Middle frontal gyrus (tissue), 1 donor: ENCODE data around the gene NLGN2.

Experiments
- DNase-seq: peaks from one replicate; pipeline ENCODE4 v3.0.0-alpha.2; 2015; ENCODE audit warnings: low spot score; ENCODE audit errors: extremely low spot score

Gene NLGN2

DNA sequence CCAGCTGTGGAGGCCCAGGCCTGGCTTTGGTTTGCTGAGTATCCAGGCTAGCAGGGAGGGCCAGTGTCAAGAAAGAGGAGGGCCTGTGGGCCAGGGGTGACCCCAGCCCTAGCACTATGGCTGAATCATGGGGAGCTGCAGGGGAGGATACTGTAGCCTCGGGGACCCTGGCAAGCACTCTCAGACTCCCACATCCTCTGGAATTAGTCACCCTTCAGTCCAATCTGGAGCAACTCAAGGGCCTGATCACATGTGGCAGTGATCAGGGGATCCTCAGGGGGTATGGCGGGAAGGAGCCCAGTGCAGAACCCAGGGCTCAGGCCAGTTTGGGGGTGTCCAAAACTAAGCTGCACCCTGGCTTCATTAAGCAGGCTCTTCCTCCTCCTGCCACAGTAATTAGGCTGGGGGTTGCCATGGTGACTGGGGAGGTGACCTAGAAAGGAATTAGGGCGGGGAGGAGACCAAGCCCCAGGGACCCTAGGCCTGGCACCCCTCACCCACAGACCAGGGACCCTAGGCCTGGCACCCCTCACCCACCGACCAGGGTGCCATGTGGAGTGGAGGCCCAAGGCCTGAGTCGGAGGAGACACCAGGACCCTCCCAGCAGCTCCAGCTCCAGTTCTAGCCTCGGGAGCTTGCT lies 5.8 kb downstream of the NLGN2 start:
- DNase-seq = no peak

- DNase-seq = no peak
Observed at GRCh38 chr17:7414837-7415236, 7.2 kb downstream of the NLGN2 start.

- DNase-seq = no peak
Observed at GRCh38 chr17:7415784-7416183, 8.1 kb downstream of the NLGN2 start.

DNA sequence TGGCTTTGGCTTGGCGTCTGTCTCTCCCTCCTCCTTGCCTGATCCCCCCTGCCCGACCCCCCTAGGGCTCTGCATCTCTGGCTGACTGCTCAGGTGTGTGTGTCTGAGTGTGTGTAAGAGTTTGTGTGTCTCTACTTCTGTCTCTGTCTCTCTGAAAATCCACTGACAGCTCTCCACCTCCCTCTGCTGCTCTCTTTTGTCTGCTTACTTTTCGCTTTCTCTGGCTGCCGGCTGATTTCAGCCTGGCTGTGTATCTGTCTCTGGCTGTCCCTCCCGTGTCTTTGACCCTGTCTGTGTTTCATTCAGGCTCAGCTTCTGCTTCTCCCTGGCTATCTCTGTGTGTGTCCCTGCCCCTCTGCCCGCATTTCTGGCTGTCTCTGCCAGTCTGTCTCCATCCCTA lies 8.7 kb downstream of the NLGN2 start:
- DNase-seq = no peak

GRCh38 chr17:7417056-7417655 lies 9.5 kb downstream of the NLGN2 start:
- no peak for DNase-seq

DNA sequence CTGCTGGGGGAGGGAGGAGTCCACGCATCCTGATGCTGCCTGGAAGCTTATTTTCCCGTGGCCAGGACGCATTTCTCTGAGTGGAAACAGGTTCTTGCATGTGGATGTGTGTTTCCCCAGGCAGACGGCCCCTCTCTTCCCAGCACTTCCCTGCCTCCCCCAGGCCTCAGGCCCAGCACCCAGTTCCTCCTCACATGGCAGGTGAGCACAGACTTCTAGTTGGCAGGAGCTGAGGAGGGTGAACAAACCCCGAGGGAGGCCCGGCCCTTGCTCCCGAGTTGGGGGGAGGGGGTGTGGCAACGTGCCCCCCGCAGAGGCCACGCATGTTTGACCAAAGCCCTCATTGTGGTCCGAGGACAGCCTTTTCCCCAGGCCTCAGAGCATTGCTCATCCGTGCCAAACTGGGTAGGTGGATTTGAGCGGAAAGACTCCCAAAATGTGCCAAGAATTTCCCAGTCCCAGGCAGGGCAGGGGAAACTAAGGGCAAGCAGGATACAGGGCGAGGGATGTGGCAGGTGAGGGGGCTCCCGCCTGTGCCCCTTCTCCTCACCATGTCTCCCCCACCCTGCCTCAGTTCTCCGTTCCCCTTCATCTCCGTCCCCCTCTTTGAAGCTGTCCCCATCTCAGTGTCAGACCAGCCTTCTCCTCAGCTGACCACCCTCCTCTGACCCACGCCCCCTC lies 11.0 kb downstream of the NLGN2 start:
- DNase-seq = no peak

- no peak for DNase-seq
Observed at GRCh38 chr17:7419819-7420610, 12.4 kb downstream of the NLGN2 start, which contains the start of gene SPEM1. SPEM1 (plus strand) TSS chr17:7420324; CDS start chr17:7420385, 61 bp downstream.

GRCh38 chr17:7421186-7421585 lies 13.5 kb downstream of the NLGN2 start:
- no peak for DNase-seq

- no peak for DNase-seq
Observed at GRCh38 chr17:7423679-7424078, 16.0 kb downstream of the NLGN2 start.

GRCh38 chr17:7425316-7425715 lies 17.7 kb downstream of the NLGN2 start, which contains the start of gene SPEM2:
SPEM2 (plus strand) TSS chr17:7425616; CDS start chr17:7425689, 73 bp downstream.
- DNase-seq = no peak

GRCh38 chr17:7425756-7426155 lies 18.1 kb downstream of the NLGN2 start:
- no peak for DNase-seq

GRCh38 chr17:7426203-7426863 lies 18.7 kb downstream of the NLGN2 start:
- DNase-seq = no peak

DNA sequence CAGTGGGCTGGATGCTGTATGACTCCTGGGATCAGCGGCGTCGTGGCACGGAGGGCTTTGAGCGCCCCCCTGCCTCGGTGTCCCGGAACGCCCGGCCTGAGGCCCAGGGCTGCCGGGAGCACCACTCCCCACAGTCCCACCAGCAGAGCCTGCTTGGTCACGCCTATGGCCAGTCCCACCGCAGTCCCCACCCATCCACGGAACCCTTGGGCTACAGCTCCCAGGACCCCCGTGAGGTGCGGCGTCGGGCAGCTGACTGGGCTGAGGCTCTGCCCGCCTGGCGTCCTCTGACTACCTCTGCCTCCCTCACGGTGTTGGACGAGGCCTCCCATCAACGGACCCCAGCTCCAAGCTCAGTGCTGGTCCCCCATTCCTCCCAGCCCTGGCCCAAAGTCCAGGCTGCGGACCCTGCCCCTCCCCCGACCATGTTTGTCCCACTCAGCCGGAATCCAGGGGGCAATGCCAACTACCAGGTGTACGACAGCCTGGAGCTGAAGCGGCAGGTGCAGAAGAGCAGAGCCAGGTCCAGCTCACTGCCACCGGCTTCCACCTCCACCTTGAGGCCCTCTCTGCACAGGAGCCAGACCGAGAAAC lies 19.3 kb downstream of the NLGN2 start:
- no peak for DNase-seq

DNA sequence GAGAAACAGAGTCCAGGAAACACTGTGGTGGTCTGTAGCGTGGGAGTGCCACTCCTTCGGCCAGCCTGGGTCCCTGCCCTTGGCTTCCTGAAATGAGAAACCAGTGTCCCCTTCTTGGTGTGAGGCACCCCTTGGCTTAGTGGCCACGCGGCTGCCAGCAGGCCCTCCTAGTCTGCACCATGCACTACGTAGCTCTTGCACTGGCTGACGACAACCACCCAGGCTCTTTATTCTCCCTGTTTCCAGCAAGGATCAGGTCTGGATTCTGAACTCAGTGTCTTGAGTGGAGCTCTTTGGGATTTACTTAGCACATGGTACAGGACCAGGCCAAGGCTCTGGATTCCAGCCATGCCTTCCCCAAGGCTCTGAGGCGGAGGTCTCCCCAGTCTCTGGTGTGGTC lies 19.9 kb downstream of the NLGN2 start:
- DNase-seq = no peak

DNA sequence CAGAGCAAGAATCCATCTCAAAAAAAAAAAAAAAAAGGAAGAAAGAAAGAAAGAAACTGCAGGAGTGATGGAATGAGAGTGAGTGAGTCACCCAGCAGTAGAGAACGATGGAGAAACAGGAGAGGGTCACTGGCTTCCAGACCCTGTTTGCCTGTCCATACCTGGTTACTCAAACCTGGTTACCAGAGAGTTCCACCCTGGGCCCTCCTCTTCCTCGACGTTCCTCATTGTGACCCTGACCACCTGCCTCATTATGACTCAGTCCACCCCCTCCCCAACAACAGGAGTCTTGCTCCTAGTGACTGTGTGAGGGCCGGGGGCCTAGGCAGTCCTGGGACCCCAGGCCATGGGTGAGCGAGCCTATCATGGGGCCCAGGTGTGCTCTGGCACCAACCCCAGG lies 20.9 kb downstream of the NLGN2 start, which contains the start of gene SPEM3:
SPEM3 (plus strand) TSS at position 301 of the 400 bp plus-strand sequence; CDS start at position 347, 46 bp downstream.
- DNase-seq = no peak

DNA sequence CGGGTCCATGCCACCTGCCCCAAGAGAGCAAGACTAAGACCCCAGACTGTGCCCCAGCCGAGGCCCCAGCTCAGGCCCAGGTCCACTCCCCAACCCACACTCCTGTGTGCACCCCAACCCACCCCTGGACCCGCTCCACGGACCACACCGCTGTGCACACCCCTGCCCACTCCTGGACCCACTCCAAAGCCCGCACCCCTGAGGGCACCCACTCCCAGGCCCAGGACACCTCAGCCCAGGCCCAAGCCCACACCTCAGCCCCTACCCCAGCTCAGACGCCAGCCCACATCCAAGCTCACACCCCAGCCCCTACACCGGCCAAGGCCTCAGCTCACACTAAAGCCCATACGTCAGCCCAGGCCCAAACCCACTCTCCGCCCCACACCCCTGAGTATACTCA lies 22.1 kb downstream of the NLGN2 start:
- no peak for DNase-seq

DNA sequence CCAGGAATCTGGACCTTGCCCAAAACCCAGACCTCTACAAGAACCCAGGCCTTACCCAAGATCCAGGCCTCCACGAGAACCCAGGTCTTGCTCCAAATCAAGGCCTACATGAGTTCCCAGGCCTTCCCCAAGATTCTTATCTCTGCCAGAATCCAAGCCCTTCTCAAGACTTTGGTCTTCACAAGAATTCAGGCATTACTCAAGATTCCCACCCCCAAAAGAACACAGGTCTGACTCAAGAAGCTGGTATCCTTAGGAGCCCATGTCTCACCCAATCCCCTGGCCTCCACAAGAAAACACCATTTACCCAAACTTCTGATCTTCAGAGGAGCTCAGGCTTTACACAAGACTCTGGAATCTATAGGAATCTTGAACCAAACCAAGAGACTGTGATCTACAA lies 23.6 kb downstream of the NLGN2 start:
- no peak for DNase-seq

GRCh38 chr17:7432296-7432695 lies 24.7 kb downstream of the NLGN2 start:
- no peak for DNase-seq

GRCh38 chr17:7435676-7436555 lies 28.3 kb downstream of the NLGN2 start:
- DNase-seq = no peak
